A673 (cell line): ENCODE data around the gene RMND5A. TPM values are rescaled to one million over a fixed set of nuclear protein-coding genes. Genes with fewer than 3 reads are reported as not detected.

Source experiments
- BruUV-seq: library from RNA; stranded (reverse); fragments of 400-500 nt; replicated peaks from 2 replicates; lab custom pipeline; 2021; lab: Mats Ljungman, UMichigan
- CTCF ChIA-PET: fragments of 300-600 bp; sonication (Branson Sonifier 250); formaldehyde crosslinking; loops from one replicate; lab custom pipeline; 2022; ENCODE audit warnings: antibody characterized with exemption; lab: Charles Lee
- POLR2A ChIA-PET: fragments of 300-600 bp; sonication (Branson Sonifier 250); formaldehyde crosslinking; loops from one replicate; lab custom pipeline; 2022; ENCODE audit warnings: antibody characterized with exemption; ENCODE audit not compliant: low non-redundant PET; lab: Charles Lee
- DNase-seq: peaks from one replicate; pipeline ENCODE4 v3.0.0-alpha.2; 2015; ENCODE audit warnings: low spot score
- H3K27ac ChIP-seq: fragments of 200-600 bp; sonication (generic); 2 replicates; pipeline ENCODE4 v1.5.1; 2016; ENCODE audit warnings: mixed run types, low read depth, mild to moderate bottlenecking, mixed read lengths, antibody characterized with exemption, low read length; ENCODE audit not compliant: poor library complexity, severe bottlenecking
- H3K27me3 ChIP-seq: fragments of 200-600 bp; sonication (generic); replicated peaks from 2 replicates; pipeline ENCODE4 v1.6.1; 2017; ENCODE audit warnings: mixed run types, low read depth, mild to moderate bottlenecking, mixed read lengths, antibody characterized with exemption, low read length; ENCODE audit not compliant: insufficient read depth, poor library complexity
- H3K36me3 ChIP-seq: fragments of 200-600 bp; sonication (generic); 2 replicates; pipeline ENCODE4 v1.6.1; 2016; ENCODE audit warnings: mixed run types, mild to moderate bottlenecking, mixed read lengths, antibody characterized with exemption, low read length; ENCODE audit not compliant: insufficient read depth, poor library complexity, severe bottlenecking
- H3K4me1 ChIP-seq: fragments of 200-600 bp; sonication (generic); 2 replicates; pipeline ENCODE4 v1.6.1; 2017; ENCODE audit warnings: mixed run types, mild to moderate bottlenecking, mixed read lengths, antibody characterized with exemption, low read length; ENCODE audit not compliant: insufficient read depth, poor library complexity, severe bottlenecking
- H3K4me3 ChIP-seq: fragments of 200-600 bp; sonication (generic); 2 replicates; pipeline ENCODE4 v1.5.1; 2016; ENCODE audit warnings: low read depth, mixed run types, mild to moderate bottlenecking, mixed read lengths, low read length; ENCODE audit not compliant: poor library complexity, severe bottlenecking
- H3K9me3 ChIP-seq: fragments of 200-600 bp; sonication (generic); 2 replicates; pipeline ENCODE4 v1.6.1; 2016; ENCODE audit warnings: mixed run types, low read depth, mild to moderate bottlenecking, mixed read lengths, antibody characterized with exemption, low read length; ENCODE audit not compliant: poor library complexity, severe bottlenecking
- EZH2 ChIP-seq: fragments of 200-600 bp; sonication (generic); IDR thresholded peaks from 2 replicates; pipeline ENCODE4 v1.6.1; 2017; ENCODE audit warnings: borderline replicate concordance, low read depth, mild to moderate bottlenecking, mixed read lengths, antibody characterized with exemption, low read length; ENCODE audit not compliant: poor library complexity, severe bottlenecking
- intact Hi-C: fragments of 100-400 bp; cut with micrococcal nuclease; formaldehyde crosslinking; loops from one replicate; pipeline ENCODE4 v1.10.0; 2022; ENCODE audit not compliant: unreplicated experiment
- total RNA-seq: library from RNA; stranded (reverse); gene quantifications from 2 replicates; pipeline ENCODE4 v1.2.3, GENCODE V29; 2021
- TF ChIP-seq, protein P1 (sequence below): fragments of 300-800, 200-600 bp; sonication (generic); conservative IDR thresholded peaks from 2 replicates; pipeline ENCODE4 v1.5.1; 2017; ENCODE audit warnings: low read depth, mild to moderate bottlenecking, antibody characterized with exemption, low read length, moderate library complexity, mixed read lengths

RMND5A gene
- total RNA-seq, 1 experiment from 2014 or later, result 38.7 TPM

- ChIA-PET POLR2A (no interaction called here), CTCF (interaction anchor here (0.6 kb wide), 1 partner anchor 45 kb away, joined by 9 read pairs; no protein-coding TSS in a partner anchor)
- Histone ChIP-seq H3K4me3 (no peak overlapping the region), H3K9me3 (no peaks in the 10 kb centered on the region), H3K27ac (no peak overlapping the region), H3K36me3 (no peaks in the 10 kb centered on the region), H3K27me3 (peaks cover 70% of the 10 kb centered on the region), H3K4me1 (peaks cover 12% of the 10 kb centered on the region)
- BruUV-seq, result no TSS peak
- TF ChIP-seq, protein P1, sequence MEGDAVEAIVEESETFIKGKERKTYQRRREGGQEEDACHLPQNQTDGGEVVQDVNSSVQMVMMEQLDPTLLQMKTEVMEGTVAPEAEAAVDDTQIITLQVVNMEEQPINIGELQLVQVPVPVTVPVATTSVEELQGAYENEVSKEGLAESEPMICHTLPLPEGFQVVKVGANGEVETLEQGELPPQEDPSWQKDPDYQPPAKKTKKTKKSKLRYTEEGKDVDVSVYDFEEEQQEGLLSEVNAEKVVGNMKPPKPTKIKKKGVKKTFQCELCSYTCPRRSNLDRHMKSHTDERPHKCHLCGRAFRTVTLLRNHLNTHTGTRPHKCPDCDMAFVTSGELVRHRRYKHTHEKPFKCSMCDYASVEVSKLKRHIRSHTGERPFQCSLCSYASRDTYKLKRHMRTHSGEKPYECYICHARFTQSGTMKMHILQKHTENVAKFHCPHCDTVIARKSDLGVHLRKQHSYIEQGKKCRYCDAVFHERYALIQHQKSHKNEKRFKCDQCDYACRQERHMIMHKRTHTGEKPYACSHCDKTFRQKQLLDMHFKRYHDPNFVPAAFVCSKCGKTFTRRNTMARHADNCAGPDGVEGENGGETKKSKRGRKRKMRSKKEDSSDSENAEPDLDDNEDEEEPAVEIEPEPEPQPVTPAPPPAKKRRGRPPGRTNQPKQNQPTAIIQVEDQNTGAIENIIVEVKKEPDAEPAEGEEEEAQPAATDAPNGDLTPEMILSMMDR, result no peak
- TF ChIP-seq EZH2, result peak; percentile 85
- intact Hi-C loops, result no loop called here
- DNase-seq, result peak; percentile 23
Measured at GRCh38 chr2:86788881-86789686, 69.0 kb downstream of the RMND5A start.

DNA sequence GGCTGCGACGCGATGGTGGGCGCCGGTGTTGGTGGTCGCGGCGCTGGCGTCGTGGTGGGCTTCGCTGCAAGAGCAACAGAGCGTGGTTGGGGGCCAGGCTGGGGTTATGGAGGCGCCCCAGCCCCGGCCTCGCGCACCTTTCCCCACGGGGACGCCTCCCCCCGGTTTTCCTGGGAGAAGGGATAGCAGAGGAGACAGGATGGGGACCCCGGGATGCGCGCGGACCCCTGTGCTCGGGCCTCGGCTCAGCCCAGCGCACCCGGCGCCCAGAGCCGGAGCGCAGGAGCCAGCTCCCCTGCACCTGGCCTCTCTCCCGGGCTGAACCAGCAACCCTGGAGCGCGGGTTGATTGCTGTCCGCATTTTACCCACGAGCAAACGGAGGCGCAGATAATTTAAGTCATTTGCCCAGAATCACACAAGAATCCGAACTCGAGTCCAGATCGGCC is 69.6 kb downstream of the RMND5A start:
- DNase-seq, result no peak
- peaks cover 12% of the 10 kb centered on the region for H3K4me1 ChIP-seq
- ChIA-PET POLR2A (no interaction called here), CTCF (interaction anchor here (0.6 kb wide), 1 partner anchor 45 kb away, joined by 9 read pairs; no protein-coding TSS in a partner anchor)
- TF ChIP-seq EZH2, result no peak
- TF ChIP-seq, protein P1, result no peak
- no peaks in the 10 kb centered on the region for H3K36me3 ChIP-seq
- no peaks in the 10 kb centered on the region for H3K9me3 ChIP-seq
- H3K27ac ChIP-seq, result no peak overlapping the region
- BruUV-seq, result no TSS peak
- intact Hi-C loops, result loop anchor here (10.0 kb wide), 1 partner anchor 275 kb away; no protein-coding TSS in a partner anchor
- H3K4me3 ChIP-seq, result no peak overlapping the region
- H3K27me3 ChIP-seq, result peaks cover 76% of the 10 kb centered on the region

- DNase-seq, result no peak
- Histone ChIP-seq H3K36me3 (no peaks in the 10 kb centered on the region), H3K4me1 (peaks cover 12% of the 10 kb centered on the region), H3K27me3 (peaks cover 80% of the 10 kb centered on the region), H3K9me3 (no peaks in the 10 kb centered on the region), H3K4me3 (no peak overlapping the region), H3K27ac (no peak overlapping the region)
- ChIA-PET CTCF (no interaction called here), POLR2A (no interaction called here)
- intact Hi-C loops, result loop anchor here (10.0 kb wide), 1 partner anchor 275 kb away; no protein-coding TSS in a partner anchor
- BruUV-seq, result no TSS peak
- TF ChIP-seq EZH2, result peak; percentile 85
- TF ChIP-seq, protein P1, result no peak
Measured at GRCh38 chr2:86790134-86790675, 70.1 kb downstream of the RMND5A start.
